Lung (tissue), 10 donors: ENCODE data around the gene ANAPC1. TPM values are rescaled to one million over a fixed set of nuclear protein-coding genes. Genes with fewer than 3 reads are reported as not detected.
"Not testable (repeated sequence)": the region's sequence is repeated elsewhere in the genome, so short reads cannot be mapped to it uniquely, and the experiment has no call there.

Source experiments
- ATAC-seq: fragments of 200-7000 bp; cut with Tn5 transposase; one replicate; pipeline ENCODE4 v1.9.1; 2020; ENCODE audit warnings: moderate number of reproducible peaks; ENCODE audit not compliant: insufficient read depth, low FRiP score
- DNase-seq, 3 donors: peaks; one replicate each; pipeline ENCODE4 v3.0.0-alpha.2; 2013 to 2017
- H3K27ac ChIP-seq, 2 donors: one replicate each; pipeline ENCODE4 v1.5.1; 2013; ENCODE audit warnings: mild to moderate bottlenecking in 2 of 2, moderate library complexity in 2 of 2, control low read depth in 1 of 2, inconsistent platforms in 1 of 2, low read depth in 1 of 2, low read length in 1 of 2
- H3K27me3 ChIP-seq, 3 donors: one replicate each; pipeline ENCODE4 v1.5.1; 2013; ENCODE audit warnings: low read length in 2 of 3; ENCODE audit not compliant: control insufficient read depth in 3 of 3, insufficient read depth in 3 of 3
- H3K36me3 ChIP-seq, 4 donors: one replicate each; pipeline ENCODE4 v1.5.1; 2013; ENCODE audit warnings: low read length in 4 of 4, mild to moderate bottlenecking in 1 of 4, moderate library complexity in 1 of 4; ENCODE audit not compliant: control insufficient read depth in 4 of 4, insufficient read depth in 4 of 4
- H3K4me1 ChIP-seq, 5 donors: one replicate each; pipeline ENCODE4 v1.5.1; 2013; ENCODE audit warnings: low read length in 5 of 5, mild to moderate bottlenecking in 2 of 5, moderate library complexity in 1 of 5; ENCODE audit not compliant: control insufficient read depth in 5 of 5, insufficient read depth in 5 of 5
- H3K4me3 ChIP-seq: one replicate; pipeline ENCODE4 v1.5.1; 2013; ENCODE audit warnings: mild to moderate bottlenecking, control low read depth, moderate library complexity
- H3K9ac ChIP-seq, 2 donors: one replicate each; pipeline ENCODE4 v1.5.1; 2013; ENCODE audit warnings: low read length in 2 of 2, control low read depth in 1 of 2; ENCODE audit not compliant: insufficient read depth in 1 of 2
- H3K9me3 ChIP-seq, 4 donors: one replicate each; pipeline ENCODE4 v1.5.1; 2013; ENCODE audit warnings: low read length in 3 of 4, mild to moderate bottlenecking in 1 of 4, moderate library complexity in 1 of 4; ENCODE audit not compliant: control insufficient read depth in 4 of 4, insufficient read depth in 3 of 4
- WGBS, 2 donors: extraction: QIAGEN DNeasy Blood & Tissue Kit; methylation state at CpG; one replicate each; pipeline ENCODE4 v1.1.7; 2013; 5-methylcytosine and 5-hydroxymethylcytosine counted together
- polyA plus RNA-seq, 2 donors: library from polyadenylated mRNA; stranded (reverse); fragments of 200-250 nt; gene quantifications; one replicate each; pipeline ENCODE4 v1.2.1, GENCODE V29; 2013
- total RNA-seq, 2 donors: library from RNA; depleted of rRNA in 1 of 2; stranded (reverse); fragments of >200 nt in 1 of 2; gene quantifications; one replicate each; pipeline ENCODE4 v1.2.1, GENCODE V29; 2014 to 2021
- donor health status: Bipolar disorder and iron deficiency.
- donor health status: healthy.
- donor health status: DM: yes; HTN: yes; CAD: no.

Gene ANAPC1
- total and polyA plus RNA-seq, 4 donors, result 6.6 to 64.4 (median 22.7) TPM

DNA sequence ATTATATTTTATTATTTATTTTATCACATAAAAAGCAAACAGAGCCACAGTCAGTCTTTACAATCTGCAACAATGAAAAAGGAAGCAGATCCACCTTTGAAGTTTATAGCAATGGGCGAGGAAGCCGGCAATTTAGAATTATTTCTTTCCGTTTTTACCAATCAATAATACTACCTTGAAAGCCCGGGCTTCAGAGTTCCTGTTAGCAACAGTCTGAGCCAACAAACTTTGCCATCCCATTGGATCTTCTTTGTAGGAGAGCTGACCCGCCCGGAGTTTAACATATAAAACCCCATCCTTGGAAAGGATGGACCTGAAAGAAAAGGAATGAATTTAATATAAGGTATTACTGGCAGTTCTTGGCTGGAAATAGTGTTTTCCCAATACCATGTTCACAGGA lies 101.8 kb downstream of the ANAPC1 start:
- H3K27me3 ChIP-seq, DNase-seq, ATAC-seq, H3K4me3 ChIP-seq, H3K9ac ChIP-seq, H3K9me3 ChIP-seq, H3K4me1 ChIP-seq, H3K36me3 ChIP-seq, H3K27ac ChIP-seq: not testable (repeated sequence)
- WGBS, 2 donors, result 90 to 97% methylated on average over 6 of the region's 6 CpGs

GRCh38 chr2:111781443-111782094 lies 102.4 kb downstream of the ANAPC1 start:
- 59 to 74% methylated on average over 8 of the region's 9 CpGs for WGBS, 2 donors
- not testable (repeated sequence) for H3K27me3 ChIP-seq, H3K4me1 ChIP-seq, ATAC-seq, H3K9me3 ChIP-seq, H3K27ac ChIP-seq, H3K36me3 ChIP-seq, H3K9ac ChIP-seq, H3K4me3 ChIP-seq
- DNase-seq, result peak in 2 of 3 donors; percentile 7 to 13

DNA sequence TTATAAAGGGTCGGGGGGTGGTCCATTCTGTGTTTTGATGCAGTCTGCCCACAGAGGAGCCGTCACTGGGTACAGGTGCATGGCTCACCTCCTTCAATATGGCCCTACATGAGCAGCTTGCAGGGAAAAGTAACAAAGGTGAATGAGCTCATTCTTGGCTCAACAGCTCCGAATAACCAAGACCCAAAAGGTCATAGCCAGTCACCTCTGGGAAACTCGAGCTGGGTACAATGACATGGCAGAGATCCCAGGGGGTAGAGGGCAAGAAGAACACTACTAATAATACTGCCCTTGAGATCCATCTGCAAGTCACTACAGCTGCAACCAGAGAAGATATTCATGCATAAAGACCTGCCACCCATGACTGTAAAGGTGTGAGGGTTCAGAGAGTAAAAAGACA lies 106.8 kb downstream of the ANAPC1 start:
- 87% methylated on average over 4 of the region's 4 CpGs for WGBS, 2 donors
- H3K36me3 ChIP-seq, ATAC-seq, H3K9ac ChIP-seq, H3K9me3 ChIP-seq, H3K27ac ChIP-seq, H3K4me1 ChIP-seq, DNase-seq, H3K27me3 ChIP-seq, H3K4me3 ChIP-seq: not testable (repeated sequence)

- not testable (repeated sequence) for H3K4me3 ChIP-seq
Measured at GRCh38 chr2:111776296-111776695, 107.7 kb downstream of the ANAPC1 start.

DNA sequence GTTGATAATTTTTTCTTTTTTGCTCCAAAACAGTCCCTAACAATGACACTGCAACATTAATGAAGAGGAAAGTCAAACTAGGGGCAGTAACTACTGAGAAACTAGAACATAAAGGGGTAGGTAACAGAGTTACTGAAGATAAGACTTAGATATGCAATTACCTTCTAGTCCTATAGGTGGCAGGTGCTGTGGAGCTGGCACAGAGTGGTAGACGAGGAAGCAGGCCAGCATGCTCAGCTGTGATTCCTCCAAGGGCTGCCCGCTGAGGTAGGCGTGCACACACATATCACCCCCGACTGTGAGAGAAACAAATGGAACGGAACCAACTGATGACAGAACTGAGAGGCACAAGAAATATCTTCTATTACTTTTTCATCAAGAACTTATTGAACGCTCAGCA lies 111.8 kb downstream of the ANAPC1 start:
- DNase-seq, ATAC-seq, H3K36me3 ChIP-seq, H3K4me3 ChIP-seq, H3K4me1 ChIP-seq, H3K27me3 ChIP-seq, H3K27ac ChIP-seq, H3K9ac ChIP-seq, H3K9me3 ChIP-seq: not testable (repeated sequence)
- 38% methylated on average over 1 of the region's 6 CpGs; no CpG with 5 or more reads in 1 of the 2 donors for WGBS, 2 donors

More at GRCh38 chr2:111776296-111776695, 107.7 kb downstream of the ANAPC1 start:
- ATAC-seq, H3K9ac ChIP-seq, H3K4me1 ChIP-seq, H3K36me3 ChIP-seq, H3K9me3 ChIP-seq, H3K27ac ChIP-seq, H3K27me3 ChIP-seq, DNase-seq: not testable (repeated sequence)
- 80% methylated on average over 1 of the region's 3 CpGs; no CpG with 5 or more reads in 1 of the 2 donors for WGBS, 2 donors

DNA sequence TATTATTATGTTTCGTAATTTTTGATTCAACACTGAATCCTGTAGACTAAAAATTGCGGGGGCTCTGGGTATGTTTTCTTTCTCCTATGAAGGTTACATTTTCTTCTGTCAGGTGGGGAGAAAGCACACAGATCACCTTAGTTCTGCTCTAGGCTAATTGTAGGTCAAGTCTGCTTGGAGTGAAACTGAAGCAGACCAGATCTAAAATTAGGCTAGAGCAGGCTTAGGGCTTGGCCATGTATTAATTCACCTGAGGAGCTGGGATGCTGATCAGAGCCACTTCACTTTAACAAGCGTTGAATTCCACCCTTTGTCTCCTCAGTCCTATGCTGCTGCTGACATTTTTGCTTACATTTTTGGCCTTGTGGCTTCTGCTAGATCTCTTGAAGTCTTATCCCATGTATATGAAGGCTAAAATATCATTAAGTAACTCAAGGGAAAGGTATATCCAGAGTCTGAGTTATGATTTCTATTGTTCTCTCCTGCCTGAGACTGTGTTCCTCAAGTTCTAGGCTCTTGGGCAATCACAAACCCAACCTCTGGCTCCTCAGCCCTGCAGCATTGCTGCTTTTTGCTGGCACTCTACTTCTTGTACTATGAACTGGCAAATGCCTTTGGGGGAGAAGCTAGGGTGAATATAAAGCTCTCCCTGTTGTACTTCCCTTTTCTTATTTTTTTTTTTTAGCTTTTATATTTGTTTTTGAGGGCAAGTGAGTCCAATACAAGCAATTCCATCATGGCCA lies 112.9 kb downstream of the ANAPC1 start:
- H3K36me3 ChIP-seq, H3K4me1 ChIP-seq, H3K27me3 ChIP-seq, H3K9me3 ChIP-seq, H3K9ac ChIP-seq, ATAC-seq, H3K4me3 ChIP-seq, DNase-seq, H3K27ac ChIP-seq: not testable (repeated sequence)
- WGBS, 2 donors, result 86 to 98% methylated on average over 2 of the region's 3 CpGs

- not testable (repeated sequence) for H3K9me3 ChIP-seq
Measured at GRCh38 chr2:111768266-111769190, 115.5 kb downstream of the ANAPC1 start.

More at GRCh38 chr2:111768266-111769190, 115.5 kb downstream of the ANAPC1 start:
- DNase-seq, H3K27ac ChIP-seq, H3K27me3 ChIP-seq, H3K4me3 ChIP-seq, H3K4me1 ChIP-seq, ATAC-seq, H3K9ac ChIP-seq, H3K36me3 ChIP-seq: not testable (repeated sequence)
- 86 to 91% methylated on average over 6 to 7 of the region's 8 CpGs for WGBS, 2 donors
